K562 treated with DMSO at 1 percent for 48 hours (cell line): ENCODE data around the gene POT1. TPM values are rescaled to one million over a fixed set of nuclear protein-coding genes. Genes with fewer than 3 reads are reported as not detected.

Experiments
- total RNA-seq: library from RNA; unstranded; fragments of 300-600 nt; gene quantifications from 2 replicates; pipeline ENCODE4 v1.2.3, GENCODE V29; 2022; ENCODE audit warnings: low replicate concordance; ENCODE audit errors: extremely low read depth

The POT1 gene, protein sequence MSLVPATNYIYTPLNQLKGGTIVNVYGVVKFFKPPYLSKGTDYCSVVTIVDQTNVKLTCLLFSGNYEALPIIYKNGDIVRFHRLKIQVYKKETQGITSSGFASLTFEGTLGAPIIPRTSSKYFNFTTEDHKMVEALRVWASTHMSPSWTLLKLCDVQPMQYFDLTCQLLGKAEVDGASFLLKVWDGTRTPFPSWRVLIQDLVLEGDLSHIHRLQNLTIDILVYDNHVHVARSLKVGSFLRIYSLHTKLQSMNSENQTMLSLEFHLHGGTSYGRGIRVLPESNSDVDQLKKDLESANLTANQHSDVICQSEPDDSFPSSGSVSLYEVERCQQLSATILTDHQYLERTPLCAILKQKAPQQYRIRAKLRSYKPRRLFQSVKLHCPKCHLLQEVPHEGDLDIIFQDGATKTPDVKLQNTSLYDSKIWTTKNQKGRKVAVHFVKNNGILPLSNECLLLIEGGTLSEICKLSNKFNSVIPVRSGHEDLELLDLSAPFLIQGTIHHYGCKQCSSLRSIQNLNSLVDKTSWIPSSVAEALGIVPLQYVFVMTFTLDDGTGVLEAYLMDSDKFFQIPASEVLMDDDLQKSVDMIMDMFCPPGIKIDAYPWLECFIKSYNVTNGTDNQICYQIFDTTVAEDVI
- not detected in 2 replicates for total RNA-seq

GRCh38 chr7:124929467-124930172 is at the start of gene POT1:
Gene POT1 (minus strand): TSS chr7:124929825. CDS start chr7:124897173, 32,652 bp downstream.

Other genes with a start within 250 kb of the POT1 start
- not detected in 2 replicates for gene GPR37, start 164.0 kb downstream of the POT1 start, total RNA-seq